Measurements from ENCODE around the gene GRIN1.

The GRIN1 gene

DNA sequence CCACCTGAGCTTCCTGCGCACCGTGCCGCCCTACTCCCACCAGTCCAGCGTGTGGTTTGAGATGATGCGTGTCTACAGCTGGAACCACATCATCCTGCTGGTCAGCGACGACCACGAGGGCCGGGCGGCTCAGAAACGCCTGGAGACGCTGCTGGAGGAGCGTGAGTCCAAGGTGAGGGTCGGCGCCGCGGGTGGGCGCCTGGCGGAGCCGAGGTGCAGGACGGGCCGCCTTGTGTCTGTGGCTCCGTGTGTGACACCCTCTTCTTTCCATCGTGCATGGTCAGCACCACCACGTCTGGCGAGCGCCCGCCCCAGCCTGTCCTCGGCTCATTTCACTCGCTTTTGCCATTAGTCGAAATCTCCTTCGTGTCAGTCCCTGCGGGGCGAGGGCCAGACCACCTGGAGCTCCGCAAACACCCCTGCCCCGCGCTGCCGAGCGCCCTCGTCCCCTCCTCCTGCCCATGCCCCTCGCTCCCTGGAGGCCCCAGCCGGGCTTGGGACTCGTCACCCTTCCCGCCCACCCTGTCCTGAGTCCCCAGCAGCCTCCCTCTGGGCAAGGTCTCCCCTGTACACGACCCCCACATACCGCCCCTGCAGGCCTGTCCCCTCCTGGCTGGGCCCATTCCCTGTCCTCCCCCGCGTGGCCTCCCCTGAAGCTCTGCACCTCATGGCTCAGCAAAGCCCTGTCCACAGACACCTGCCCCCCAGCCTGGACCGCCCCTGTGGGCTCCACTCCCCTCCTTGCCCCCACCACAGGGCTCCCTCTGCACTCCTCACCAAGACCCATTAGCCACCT lies 7.0 kb downstream of the GRIN1 start:
- H3K4me1 ChIP-seq (ENCODE audit: insufficient read depth, low read length): peaks cover 5% of the 10 kb centered on the region; the same call in 1 of the 2 replicates
- no peaks in the 10 kb centered on the region for H3K36me3 ChIP-seq (ENCODE audit: insufficient read depth, low read length)
- H3K9ac ChIP-seq (ENCODE audit: low read depth, low read length): no peak overlapping the region
- H3K9me3 ChIP-seq (ENCODE audit: control insufficient read depth, insufficient read depth, low read length): no peaks in the 10 kb centered on the region

DNA sequence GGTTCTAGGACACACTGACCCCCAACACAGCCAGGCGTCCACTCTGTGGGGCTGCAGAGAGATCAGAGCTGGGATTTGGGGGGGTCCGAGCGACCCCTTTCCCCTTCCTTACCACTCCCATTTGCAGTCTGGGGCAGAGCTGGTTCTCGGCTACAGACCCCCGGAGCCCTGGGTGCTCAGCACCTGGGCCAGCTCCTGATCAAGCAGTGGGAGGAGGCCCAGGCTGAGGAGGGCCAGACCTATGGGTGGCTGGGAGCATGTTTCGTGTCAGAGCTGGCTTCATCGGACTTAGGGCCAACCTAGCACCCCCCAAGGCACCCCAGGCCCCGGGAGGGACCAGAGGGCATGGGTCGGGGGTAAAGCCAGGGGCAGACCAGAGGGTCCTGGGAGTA lies 7.6 kb downstream of the GRIN1 start:
- Histone ChIP-seq H3K36me3 (ENCODE audit: insufficient read depth, low read length) (no peaks in the 10 kb centered on the region), H3K9ac (ENCODE audit: low read depth, low read length) (no peak overlapping the region), H3K4me1 (ENCODE audit: insufficient read depth, low read length) (peaks cover 5% of the 10 kb centered on the region; the same call in 1 of the 2 replicates), H3K9me3 (ENCODE audit: control insufficient read depth, insufficient read depth, low read length) (no peaks in the 10 kb centered on the region)

DNA sequence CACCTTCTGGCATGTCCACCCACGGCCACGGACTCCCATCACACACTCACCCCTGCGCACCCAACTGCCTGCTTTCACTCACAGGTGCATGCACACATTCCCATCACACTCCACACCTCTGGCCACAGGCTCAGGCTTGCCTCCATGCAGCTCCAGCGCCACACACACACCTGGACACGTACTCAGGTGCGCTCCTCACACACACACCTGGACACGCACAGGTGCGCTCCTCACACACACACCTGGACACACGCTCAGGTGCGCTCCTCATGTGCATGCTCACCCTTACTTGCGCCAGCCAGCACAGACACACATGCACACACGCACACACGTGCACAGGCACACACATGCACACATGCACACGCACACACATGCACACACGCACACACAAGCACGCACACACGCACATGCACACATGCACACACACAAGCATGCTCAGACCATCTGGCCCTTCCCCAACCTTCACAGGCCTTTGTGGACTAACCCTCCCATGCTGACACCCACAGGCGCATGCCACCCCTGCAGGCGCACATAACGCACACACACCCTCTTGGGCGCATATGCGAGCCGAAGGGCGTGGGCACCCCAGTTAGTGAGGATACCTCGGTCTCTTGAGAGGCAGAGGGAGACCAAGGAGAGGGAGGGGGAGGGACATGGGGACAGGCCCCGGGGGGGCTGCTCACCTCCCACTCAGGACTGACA lies 8.3 kb downstream of the GRIN1 start:
- Histone ChIP-seq H3K36me3 (ENCODE audit: insufficient read depth, low read length) (no peaks in the 10 kb centered on the region), H3K9me3 (ENCODE audit: control insufficient read depth, insufficient read depth, low read length) (no peaks in the 10 kb centered on the region)

DNA sequence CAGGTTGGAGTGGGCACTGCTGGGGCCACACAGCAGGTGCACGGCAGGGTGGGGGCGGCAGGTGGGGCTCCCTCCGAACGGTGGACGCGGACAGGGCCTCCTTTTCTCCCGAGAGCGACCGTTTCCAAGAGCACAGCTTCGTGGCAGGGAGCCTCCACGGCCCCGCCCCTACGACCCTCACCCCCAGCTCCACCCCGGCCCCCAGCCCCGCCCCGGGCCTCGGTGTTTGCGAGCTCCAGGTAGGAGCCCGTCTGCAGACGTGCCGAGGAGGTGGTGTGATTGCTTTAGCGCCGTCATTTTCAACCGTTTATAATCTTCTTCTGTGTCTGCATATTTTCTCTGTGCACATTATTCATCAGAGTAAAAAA lies 8.8 kb downstream of the GRIN1 start:
- peaks cover 5% of the 10 kb centered on the region; the same call in 1 of the 2 replicates for H3K4me1 ChIP-seq (ENCODE audit: insufficient read depth, low read length)
- H3K9me3 ChIP-seq (ENCODE audit: control insufficient read depth, insufficient read depth, low read length): no peaks in the 10 kb centered on the region
- no peak overlapping the region for H3K9ac ChIP-seq (ENCODE audit: low read depth, low read length)
- H3K36me3 ChIP-seq (ENCODE audit: insufficient read depth, low read length): no peaks in the 10 kb centered on the region

More for the DNA sequence above, 8.3 kb downstream of the GRIN1 start:
- H3K4me1 ChIP-seq (ENCODE audit: insufficient read depth, low read length): peaks cover 5% of the 10 kb centered on the region; the same call in 1 of the 2 replicates
- no peak overlapping the region for H3K9ac ChIP-seq (ENCODE audit: low read depth, low read length)

DNA sequence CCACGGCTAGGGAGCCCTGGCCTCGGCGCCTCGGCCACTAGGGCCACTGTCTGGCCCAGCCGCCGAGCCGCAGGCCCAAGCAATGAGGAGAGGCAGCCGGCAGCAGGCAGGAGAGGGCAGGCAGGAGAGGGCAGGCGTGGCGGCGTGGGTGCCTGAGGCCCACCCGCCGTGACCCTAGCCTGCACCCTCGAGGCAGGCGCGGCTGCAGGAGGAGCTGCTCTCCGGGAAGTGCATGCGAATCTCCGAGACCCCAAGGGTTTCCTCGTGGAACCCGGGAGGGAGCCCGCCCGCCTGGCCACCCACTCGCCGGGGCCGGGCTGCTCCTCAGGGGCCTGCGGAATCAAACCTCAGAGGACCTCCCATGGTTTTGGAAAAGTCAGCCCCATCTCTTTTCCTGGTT lies 9.3 kb downstream of the GRIN1 start:
- no peaks in the 10 kb centered on the region for H3K9me3 ChIP-seq (ENCODE audit: control insufficient read depth, insufficient read depth, low read length)
- no peaks in the 10 kb centered on the region for H3K36me3 ChIP-seq (ENCODE audit: insufficient read depth, low read length)
- no peak overlapping the region for H3K9ac ChIP-seq (ENCODE audit: low read depth, low read length)
- H3K4me1 ChIP-seq (ENCODE audit: insufficient read depth, low read length): peaks cover 5% of the 10 kb centered on the region; the same call in 1 of the 2 replicates

DNA sequence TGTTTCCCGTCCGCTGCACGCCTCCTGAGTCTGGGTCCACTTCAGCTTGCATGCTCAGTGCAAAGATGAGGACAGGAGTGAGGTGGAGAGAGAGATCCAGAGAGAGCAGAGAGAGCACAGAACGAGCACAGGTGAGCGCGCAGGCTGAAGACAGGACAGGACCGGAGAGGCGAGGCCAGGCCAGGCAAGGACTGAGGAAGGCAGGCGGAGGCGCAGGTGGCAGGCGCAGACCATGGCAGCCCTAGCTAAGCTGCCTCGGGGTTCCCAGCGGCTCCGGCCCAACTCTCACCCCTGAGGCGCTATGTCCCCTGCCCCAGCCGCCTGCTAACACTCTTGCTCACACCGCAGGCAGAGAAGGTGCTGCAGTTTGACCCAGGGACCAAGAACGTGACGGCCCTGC lies 9.7 kb downstream of the GRIN1 start:
- no peaks in the 10 kb centered on the region for H3K9me3 ChIP-seq (ENCODE audit: control insufficient read depth, insufficient read depth, low read length)
- H3K36me3 ChIP-seq (ENCODE audit: insufficient read depth, low read length): no peaks in the 10 kb centered on the region
- no peak overlapping the region for H3K9ac ChIP-seq (ENCODE audit: low read depth, low read length)
- peaks cover 5% of the 10 kb centered on the region; the same call in 1 of the 2 replicates for H3K4me1 ChIP-seq (ENCODE audit: insufficient read depth, low read length)

DNA sequence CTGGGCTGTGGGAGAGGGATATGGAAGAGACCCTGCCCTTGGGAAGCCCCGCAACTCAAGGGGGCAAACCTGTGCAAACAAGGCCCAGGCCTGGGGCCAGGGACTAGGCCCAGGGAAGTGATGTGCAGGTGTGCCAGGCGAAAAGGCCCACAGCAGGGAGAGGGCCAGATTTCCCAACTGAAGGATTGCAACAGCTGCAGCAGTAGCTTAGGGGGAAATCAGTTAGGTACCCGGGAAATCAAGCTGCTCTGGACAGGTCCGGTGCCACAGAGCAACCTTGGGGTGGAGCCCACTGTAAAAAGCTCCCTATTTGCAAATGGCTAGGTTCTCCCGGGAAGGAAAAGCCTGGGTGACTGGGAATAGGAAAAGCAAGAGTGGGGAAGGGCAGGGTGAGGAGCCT lies 10.4 kb downstream of the GRIN1 start:
- Histone ChIP-seq H3K4me1 (ENCODE audit: insufficient read depth, low read length) (peaks cover 5% of the 10 kb centered on the region; the same call in 1 of the 2 replicates), H3K9ac (ENCODE audit: low read depth, low read length) (no peak overlapping the region), H3K36me3 (ENCODE audit: insufficient read depth, low read length) (no peaks in the 10 kb centered on the region), H3K9me3 (ENCODE audit: control insufficient read depth, insufficient read depth, low read length) (no peaks in the 10 kb centered on the region)

DNA sequence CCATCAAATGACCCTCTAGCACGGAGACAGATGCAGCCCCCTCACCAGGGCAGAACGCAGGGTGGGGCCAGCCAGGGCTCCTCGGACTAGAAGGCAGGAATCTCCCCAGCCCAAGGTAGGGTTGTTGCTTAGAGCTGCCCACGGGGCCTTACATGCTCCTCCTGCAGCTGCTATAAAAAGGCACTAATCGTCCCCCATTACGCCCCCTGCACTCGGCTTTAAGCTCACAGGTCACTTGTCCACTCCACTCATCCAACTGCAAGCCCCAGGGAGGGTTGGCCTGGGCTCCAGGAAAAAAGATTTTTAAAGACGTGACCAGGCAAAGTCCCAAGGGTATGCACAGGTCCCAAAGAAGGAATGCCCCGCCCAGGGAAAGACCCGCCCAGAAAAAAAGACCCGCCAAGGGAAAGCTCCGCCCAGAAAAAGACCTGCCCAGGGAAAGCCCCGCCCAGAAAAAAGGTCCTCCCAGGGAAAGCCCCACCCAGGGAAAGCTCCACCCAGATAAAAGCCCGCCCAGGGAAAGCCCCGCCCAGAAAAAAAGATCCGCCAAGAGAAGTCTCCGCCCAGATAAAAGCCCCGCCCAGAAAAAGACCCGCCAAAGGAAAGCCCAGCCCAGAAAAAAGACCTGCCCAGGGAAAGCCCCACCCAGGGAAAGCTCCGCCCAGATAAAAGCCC lies 11.1 kb downstream of the GRIN1 start:
- Histone ChIP-seq H3K9ac (ENCODE audit: low read depth, low read length) (peak overlapping the region; percentile 38; the same call in 1 of the 2 replicates), H3K4me1 (ENCODE audit: insufficient read depth, low read length) (peaks cover 5% of the 10 kb centered on the region; the same call in 1 of the 2 replicates), H3K36me3 (ENCODE audit: insufficient read depth, low read length) (no peaks in the 10 kb centered on the region), H3K9me3 (ENCODE audit: control insufficient read depth, insufficient read depth, low read length) (no peaks in the 10 kb centered on the region)

DNA sequence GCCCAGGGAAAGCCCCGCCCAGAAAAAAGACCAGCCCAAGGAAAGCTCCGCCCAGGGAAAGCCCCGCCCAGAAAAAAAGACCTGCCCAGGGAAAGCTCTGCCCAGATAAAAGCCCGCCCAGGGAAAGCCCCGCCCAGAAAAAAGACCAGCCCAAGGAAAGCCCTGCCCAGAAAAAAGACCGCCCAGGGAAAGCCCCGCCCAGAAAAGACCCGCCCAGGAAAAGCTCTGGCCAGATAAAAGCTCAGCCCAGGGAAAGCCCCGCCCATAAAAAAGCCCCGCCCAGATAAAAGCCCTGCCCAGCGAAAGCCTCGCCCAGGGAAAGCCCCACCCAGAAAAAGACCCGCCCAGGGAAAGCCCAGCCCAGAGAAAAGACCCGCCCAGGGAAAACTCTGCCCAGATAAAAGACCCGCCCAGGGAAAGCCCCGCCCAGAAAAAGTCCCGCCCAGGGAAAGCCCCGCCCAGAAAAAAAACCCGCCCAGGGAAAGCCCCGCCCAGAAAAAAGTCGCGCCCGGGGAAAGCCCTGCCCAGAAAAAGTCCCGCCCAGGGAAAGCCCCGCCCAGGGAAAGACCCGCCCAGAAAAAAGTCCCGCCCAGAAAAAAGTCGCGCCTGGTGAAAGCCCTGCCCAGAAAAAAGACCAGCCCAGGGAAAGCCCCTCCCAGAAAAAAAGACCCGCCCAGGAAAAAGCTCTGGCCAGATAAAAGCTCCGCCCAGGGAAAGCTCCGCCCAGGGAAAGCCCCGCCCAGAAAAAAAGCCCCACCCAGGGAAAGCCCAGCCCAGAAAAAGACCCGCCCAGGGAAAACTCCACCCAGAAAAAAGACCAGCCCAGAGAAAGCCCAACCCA lies 11.9 kb downstream of the GRIN1 start:
- no peaks in the 10 kb centered on the region for H3K36me3 ChIP-seq (ENCODE audit: insufficient read depth, low read length)
- no peak overlapping the region for H3K9ac ChIP-seq (ENCODE audit: low read depth, low read length)
- H3K4me1 ChIP-seq (ENCODE audit: insufficient read depth, low read length): peaks cover 5% of the 10 kb centered on the region; the same call in 1 of the 2 replicates
- no peaks in the 10 kb centered on the region for H3K9me3 ChIP-seq (ENCODE audit: control insufficient read depth, insufficient read depth, low read length)

DNA sequence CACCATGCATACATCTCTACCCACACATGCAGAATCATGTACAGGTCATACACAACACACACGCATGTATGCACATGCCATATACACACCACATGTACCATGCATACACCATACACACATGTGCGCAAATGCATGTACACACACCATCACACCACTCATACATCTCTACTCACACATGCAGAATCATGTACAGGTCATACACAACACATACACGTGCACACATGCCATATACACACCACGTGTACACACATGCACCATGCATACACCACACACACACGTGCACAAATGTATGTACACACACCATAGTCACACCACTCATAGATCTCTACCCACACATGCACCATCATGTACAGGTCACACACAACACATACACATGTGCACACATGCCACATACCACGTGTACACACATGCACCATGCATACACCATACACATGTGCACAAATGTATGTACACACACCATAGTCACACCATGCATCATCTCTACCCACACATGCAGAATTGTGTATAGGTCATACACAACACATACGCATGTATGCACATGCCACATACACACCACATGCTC lies 14.0 kb downstream of the GRIN1 start:
- Histone ChIP-seq H3K4me1 (ENCODE audit: insufficient read depth, low read length) (peaks cover 5% of the 10 kb centered on the region; the same call in 1 of the 2 replicates), H3K9me3 (ENCODE audit: control insufficient read depth, insufficient read depth, low read length) (no peaks in the 10 kb centered on the region), H3K36me3 (ENCODE audit: insufficient read depth, low read length) (no peaks in the 10 kb centered on the region), H3K9ac (ENCODE audit: low read depth, low read length) (no peak overlapping the region)

DNA sequence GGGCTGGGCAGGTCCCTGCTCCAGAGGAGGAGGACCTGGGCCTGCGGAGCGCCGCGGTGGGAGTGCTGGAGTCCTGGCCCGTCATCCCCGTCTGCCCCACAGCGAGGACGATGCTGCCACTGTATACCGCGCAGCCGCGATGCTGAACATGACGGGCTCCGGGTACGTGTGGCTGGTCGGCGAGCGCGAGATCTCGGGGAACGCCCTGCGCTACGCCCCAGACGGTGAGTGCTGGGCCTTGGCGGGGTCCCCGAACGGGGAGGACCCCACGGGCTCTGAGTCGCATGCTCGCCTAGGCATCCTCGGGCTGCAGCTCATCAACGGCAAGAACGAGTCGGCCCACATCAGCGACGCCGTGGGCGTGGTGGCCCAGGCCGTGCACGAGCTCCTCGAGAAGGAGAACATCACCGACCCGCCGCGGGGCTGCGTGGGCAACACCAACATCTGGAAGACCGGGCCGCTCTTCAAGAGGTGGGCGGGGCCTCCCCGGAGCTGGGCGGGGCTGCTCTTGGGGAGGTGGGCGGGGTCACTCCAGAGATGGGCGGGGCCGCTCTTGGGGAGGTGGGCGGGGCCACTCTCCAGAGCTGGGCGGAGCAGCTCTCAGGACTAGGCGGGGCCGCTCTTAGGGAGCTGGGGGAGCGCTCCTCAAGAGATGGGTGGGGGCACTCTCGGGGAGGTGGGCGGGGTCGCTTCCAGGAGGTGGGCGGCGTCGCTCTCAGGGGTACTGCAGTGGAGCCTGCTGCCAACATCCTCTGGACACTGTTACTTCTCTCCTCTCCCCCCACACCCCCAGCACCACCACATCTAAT lies 17.8 kb downstream of the GRIN1 start:
- Histone ChIP-seq H3K9me3 (ENCODE audit: control insufficient read depth, insufficient read depth, low read length) (no peaks in the 10 kb centered on the region), H3K36me3 (ENCODE audit: insufficient read depth, low read length) (no peaks in the 10 kb centered on the region), H3K9ac (ENCODE audit: low read depth, low read length) (peak overlapping the region; percentile 3; the same call in 1 of the 2 replicates)

DNA sequence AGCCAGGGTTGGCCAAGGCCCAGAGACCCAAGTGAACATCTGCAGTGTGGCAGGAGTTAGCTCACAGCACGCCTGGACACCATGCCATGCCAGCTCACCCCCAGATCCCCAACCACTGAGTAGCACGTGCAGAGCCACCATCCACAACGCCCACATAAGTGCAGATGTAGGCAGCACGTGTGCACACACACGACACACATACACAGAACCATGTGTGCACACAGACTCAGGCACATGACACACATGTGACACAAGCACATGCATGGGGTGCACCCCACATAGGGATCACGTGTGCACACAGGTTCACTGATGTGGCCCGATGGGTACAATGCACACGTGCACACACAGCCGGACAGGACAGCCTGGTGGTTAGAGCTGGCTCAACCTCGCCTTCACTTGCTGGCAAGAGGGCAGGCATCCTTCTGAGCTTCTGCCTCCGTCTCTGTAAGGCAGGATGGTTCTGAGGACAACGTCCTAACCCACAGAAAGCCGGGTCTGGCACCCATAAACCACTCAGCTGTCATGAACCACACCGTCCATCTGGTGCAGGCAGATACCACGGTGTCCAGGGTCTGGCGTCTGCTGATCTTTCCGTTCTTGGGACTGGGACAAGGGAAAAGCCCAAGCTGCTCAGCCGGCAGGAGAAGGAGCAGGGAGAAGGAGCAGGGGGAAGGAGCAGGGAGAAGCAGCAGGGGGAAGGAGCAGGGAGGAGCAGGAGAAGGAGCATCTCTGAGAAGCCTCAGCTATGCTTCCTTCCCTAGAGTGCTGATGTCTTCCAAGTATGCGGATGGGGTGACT lies 18.9 kb downstream of the GRIN1 start:
- H3K36me3 ChIP-seq (ENCODE audit: insufficient read depth, low read length): no peaks in the 10 kb centered on the region
- H3K9me3 ChIP-seq (ENCODE audit: control insufficient read depth, insufficient read depth, low read length): no peaks in the 10 kb centered on the region
- H3K9ac ChIP-seq (ENCODE audit: low read depth, low read length): no peak overlapping the region
- H3K4me1 ChIP-seq (ENCODE audit: insufficient read depth, low read length): no peaks in the 10 kb centered on the region

More for the DNA sequence above, 17.8 kb downstream of the GRIN1 start:
- H3K4me1 ChIP-seq (ENCODE audit: insufficient read depth, low read length): no peaks in the 10 kb centered on the region
